GM21447 (cell line): ENCODE measurements around the gene MAN2B1.
"Not testable (repeated sequence)": the region's sequence is repeated elsewhere in the genome, so short reads cannot be mapped to it uniquely, and the experiment has no call there.

Source experiments
- ATAC-seq: cut with Tn5 transposase; IDR thresholded peaks from one replicate; pipeline ENCODE4 v1.9.1; 2021; ENCODE audit not compliant: unreplicated experiment

Gene MAN2B1

GRCh38 chr19:12623361-12624031 lies 43.0 kb downstream of the MAN2B1 start:
- no peak for ATAC-seq

- ATAC-seq, result not testable (repeated sequence)
Measured at GRCh38 chr19:12621253-12622024, 45.1 kb downstream of the MAN2B1 start.

GRCh38 chr19:12617646-12618045 lies 48.9 kb downstream of the MAN2B1 start:
- ATAC-seq, result no peak

- ATAC-seq, result no peak
Measured at GRCh38 chr19:12611361-12611699, 55.2 kb downstream of the MAN2B1 start.

- ATAC-seq, result peak; percentile 79
Measured at GRCh38 chr19:12610540-12611360, 55.8 kb downstream of the MAN2B1 start, which contains the start of the genes ZNF490 and ZNF791. TSS of gene ZNF490 (minus strand) at chr19:12610813. CDS start at chr19:12610680, 133 bp downstream. TSS of gene ZNF791 (plus strand) at chr19:12610920. CDS start at chr19:12611080, 160 bp downstream.

GRCh38 chr19:12607631-12608030 lies 58.9 kb downstream of the MAN2B1 start:
- ATAC-seq, result no peak

GRCh38 chr19:12606796-12607195 lies 59.7 kb downstream of the MAN2B1 start:
- ATAC-seq, result no peak

- ATAC-seq, result peak; percentile 69
Measured at GRCh38 chr19:12603714-12604113, 62.8 kb downstream of the MAN2B1 start.

GRCh38 chr19:12597594-12597993 lies 68.9 kb downstream of the MAN2B1 start:
- ATAC-seq, result no peak

- ATAC-seq, result no peak
Measured at GRCh38 chr19:12596927-12597548, 69.5 kb downstream of the MAN2B1 start.
